ENCODE data around the gene CRISPLD2. TPM values are rescaled to one million over a fixed set of nuclear protein-coding genes. Genes with fewer than 3 reads are reported as not detected.
"Not testable (repeated sequence)": the region's sequence is repeated elsewhere in the genome, so short reads cannot be mapped to it uniquely, and the experiment has no call there.

Gene CRISPLD2
- total RNA-seq, 1 donor = 17.5 TPM

GRCh38 chr16:84825896-84826557 lies 6.2 kb downstream of the CRISPLD2 start:
- no peak overlapping the region for H3K4me3 ChIP-seq (ENCODE audit: low read length)
- no peaks in the 10 kb centered on the region for H3K27me3 ChIP-seq (ENCODE audit: insufficient read depth, low read length)
- no peaks in the 10 kb centered on the region for H3K9me3 ChIP-seq (ENCODE audit: low read depth, low read length)
- H3K4me1 ChIP-seq (ENCODE audit: insufficient read depth, low read length) = peaks cover 65% of the 10 kb centered on the region

GRCh38 chr16:84826558-84826941 lies 6.8 kb downstream of the CRISPLD2 start:
- no peaks in the 10 kb centered on the region for H3K9me3 ChIP-seq (ENCODE audit: low read depth, low read length)
- H3K4me1 ChIP-seq (ENCODE audit: insufficient read depth, low read length) = peaks cover 60% of the 10 kb centered on the region
- H3K27me3 ChIP-seq (ENCODE audit: insufficient read depth, low read length) = no peaks in the 10 kb centered on the region
- H3K4me3 ChIP-seq (ENCODE audit: low read length) = no peak overlapping the region

- H3K9me3 ChIP-seq (ENCODE audit: low read depth, low read length) = no peaks in the 10 kb centered on the region
- no peak overlapping the region for H3K4me3 ChIP-seq (ENCODE audit: low read length)
- H3K4me1 ChIP-seq (ENCODE audit: insufficient read depth, low read length) = peaks cover 54% of the 10 kb centered on the region
- no peaks in the 10 kb centered on the region for H3K27me3 ChIP-seq (ENCODE audit: insufficient read depth, low read length)
These were observed 7.4 kb downstream of the CRISPLD2 start for GRCh38 chr16:84827131-84827574.

- peaks cover 46% of the 10 kb centered on the region for H3K4me1 ChIP-seq (ENCODE audit: insufficient read depth, low read length)
- no peak overlapping the region for H3K4me3 ChIP-seq (ENCODE audit: low read length)
- no peaks in the 10 kb centered on the region for H3K27me3 ChIP-seq (ENCODE audit: insufficient read depth, low read length)
- no peaks in the 10 kb centered on the region for H3K9me3 ChIP-seq (ENCODE audit: low read depth, low read length)
These were observed 8.1 kb downstream of the CRISPLD2 start for GRCh38 chr16:84827897-84828296.

DNA sequence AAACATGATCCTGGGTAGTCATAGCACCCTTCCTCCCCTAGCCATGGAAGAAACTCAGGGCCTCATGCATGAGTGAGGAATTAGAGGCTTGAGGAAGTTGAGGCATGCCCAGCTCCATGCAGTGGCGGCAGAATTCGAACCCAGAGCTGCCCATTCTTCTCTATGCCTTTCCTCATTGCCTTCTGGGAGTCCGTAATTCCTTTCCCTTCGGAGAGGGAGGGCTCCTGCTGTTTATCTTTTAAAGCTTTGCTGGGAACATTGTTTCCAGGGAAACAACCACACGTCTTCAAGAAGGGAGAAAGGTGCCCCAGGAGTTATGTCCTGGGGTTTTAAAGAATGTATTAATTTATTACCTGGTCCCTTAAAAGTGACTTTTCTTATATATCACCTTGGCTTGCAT lies 8.5 kb downstream of the CRISPLD2 start:
- Histone ChIP-seq H3K4me1 (ENCODE audit: insufficient read depth, low read length) (peaks cover 42% of the 10 kb centered on the region), H3K9me3 (ENCODE audit: low read depth, low read length) (no peaks in the 10 kb centered on the region), H3K4me3 (ENCODE audit: low read length) (no peak overlapping the region), H3K27me3 (ENCODE audit: insufficient read depth, low read length) (no peaks in the 10 kb centered on the region)

DNA sequence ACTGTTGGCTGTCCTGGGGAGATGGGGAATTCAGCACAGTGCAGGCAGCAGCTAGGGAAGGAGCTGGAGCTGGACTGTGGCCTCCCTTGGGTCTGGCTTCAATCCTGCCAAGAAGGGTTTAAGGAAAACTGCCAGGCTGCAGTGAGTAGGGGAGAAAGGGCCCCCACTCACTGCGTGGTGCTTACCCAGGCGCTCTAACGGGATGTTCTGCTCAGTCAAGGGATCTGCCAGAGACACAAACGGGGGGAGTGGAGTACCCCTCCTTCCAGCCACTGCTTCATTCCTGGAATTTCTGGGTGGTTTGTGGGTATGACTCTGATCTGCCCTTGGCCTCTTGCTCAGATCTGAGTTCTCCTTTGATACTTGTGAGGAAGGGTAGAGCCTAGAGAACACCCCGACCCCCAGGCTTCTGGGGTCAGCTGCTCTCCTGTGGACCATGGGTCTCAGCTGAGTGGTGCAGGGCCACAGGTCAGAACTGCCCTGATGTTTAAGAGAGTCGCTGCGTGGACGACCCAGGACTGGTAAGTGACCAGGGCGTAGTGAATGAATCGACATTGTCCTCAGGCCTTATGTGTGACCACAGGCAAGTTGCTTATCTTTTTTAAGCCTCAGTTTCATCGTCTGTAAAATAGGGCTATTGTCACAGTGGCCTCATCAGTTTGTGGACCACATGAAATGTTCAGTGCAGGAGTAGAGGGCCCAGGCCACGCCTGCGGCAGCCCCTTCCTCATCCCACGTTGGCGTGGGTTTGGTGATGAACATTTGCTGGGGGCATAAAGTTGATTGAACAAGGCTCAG lies 9.6 kb downstream of the CRISPLD2 start:
- Histone ChIP-seq H3K9me3 (ENCODE audit: low read depth, low read length) (no peaks in the 10 kb centered on the region), H3K4me1 (ENCODE audit: insufficient read depth, low read length) (peaks cover 32% of the 10 kb centered on the region), H3K27me3 (ENCODE audit: insufficient read depth, low read length) (no peaks in the 10 kb centered on the region), H3K4me3 (ENCODE audit: low read length) (no peak overlapping the region)

GRCh38 chr16:84830765-84831384 lies 11.1 kb downstream of the CRISPLD2 start:
- Histone ChIP-seq H3K27me3 (ENCODE audit: insufficient read depth, low read length) (no peaks in the 10 kb centered on the region), H3K4me3 (ENCODE audit: low read length) (no peak overlapping the region), H3K4me1 (ENCODE audit: insufficient read depth, low read length) (peaks cover 20% of the 10 kb centered on the region), H3K9me3 (ENCODE audit: low read depth, low read length) (no peaks in the 10 kb centered on the region)

DNA sequence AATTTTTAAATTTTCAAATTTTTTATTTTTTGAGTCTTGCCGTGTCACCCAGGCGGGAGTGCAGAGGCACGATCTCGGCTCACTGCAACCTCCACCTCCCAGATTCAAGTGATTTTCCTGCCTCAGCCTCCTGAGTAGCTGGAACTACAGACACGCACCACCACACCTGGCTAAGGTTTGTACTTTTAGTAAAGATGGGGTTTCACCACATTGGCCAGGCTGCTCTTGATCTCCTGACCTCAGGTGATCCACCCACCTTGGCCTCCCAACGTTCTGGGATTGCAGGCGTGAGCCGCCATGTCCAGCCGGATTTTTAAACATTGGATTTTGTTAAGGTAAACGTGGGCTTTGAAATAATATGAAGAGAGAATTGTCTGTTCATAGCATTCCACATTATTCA lies 11.9 kb downstream of the CRISPLD2 start:
- H3K4me1 ChIP-seq (ENCODE audit: insufficient read depth, low read length) = peaks cover 12% of the 10 kb centered on the region
- not testable (repeated sequence) for H3K9me3 ChIP-seq (ENCODE audit: low read depth, low read length); H3K4me3 ChIP-seq (ENCODE audit: low read length); H3K27me3 ChIP-seq (ENCODE audit: insufficient read depth, low read length)

DNA sequence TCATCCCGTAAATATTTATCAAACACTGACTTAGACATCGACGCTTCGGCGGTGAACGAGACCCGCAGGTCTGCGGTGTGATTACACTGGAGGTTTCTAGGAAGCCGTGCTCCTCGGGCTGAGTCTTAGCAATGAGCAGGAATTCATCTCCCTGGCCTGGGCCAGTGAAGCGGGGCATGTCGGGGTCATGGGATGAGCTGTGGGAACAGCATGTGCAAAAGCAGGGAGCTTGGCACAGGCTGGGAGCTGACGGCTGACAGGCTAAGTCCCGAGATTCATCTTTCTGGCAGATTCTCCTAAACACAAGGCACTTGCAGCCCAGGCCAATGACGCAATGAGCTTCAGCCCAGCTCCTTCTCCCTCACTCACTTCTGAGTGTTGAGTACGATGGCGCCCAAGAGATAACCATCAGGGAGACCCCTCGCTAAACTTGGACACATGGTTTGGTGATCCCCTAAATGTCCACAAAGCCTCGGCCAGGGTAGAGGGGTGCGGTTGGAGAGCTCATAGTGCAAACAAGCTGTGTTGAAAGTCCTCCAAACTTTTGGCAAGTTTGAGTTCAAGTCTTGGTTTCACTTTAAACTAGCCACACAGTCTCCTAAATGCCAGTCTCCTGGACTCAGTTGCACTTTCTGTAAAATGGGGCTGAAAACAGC lies 12.8 kb downstream of the CRISPLD2 start:
- Histone ChIP-seq H3K4me1 (ENCODE audit: insufficient read depth, low read length) (peaks cover 5% of the 10 kb centered on the region), H3K9me3 (ENCODE audit: low read depth, low read length) (no peaks in the 10 kb centered on the region), H3K27me3 (ENCODE audit: insufficient read depth, low read length) (no peaks in the 10 kb centered on the region), H3K4me3 (ENCODE audit: low read length) (no peak overlapping the region)

DNA sequence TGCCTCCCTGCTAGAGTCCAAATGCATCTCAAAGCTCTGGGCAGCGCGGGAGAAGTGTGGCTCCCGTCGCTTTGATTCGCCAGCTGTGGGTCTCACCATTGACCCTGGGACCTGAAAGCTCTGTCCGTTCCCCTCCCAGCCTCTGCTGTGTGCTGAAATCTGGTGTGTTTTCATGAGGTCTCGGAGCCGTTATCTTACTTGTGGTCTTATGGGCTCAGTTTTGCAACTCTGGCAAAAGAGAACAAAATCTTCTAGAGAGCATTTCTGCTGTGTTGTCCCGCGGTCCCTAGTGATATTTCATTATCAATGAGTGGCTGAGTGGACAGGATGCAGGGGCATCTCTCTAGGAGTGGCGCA lies 13.3 kb downstream of the CRISPLD2 start:
- Histone ChIP-seq H3K27me3 (ENCODE audit: insufficient read depth, low read length) (no peaks in the 10 kb centered on the region), H3K4me3 (ENCODE audit: low read length) (no peak overlapping the region), H3K9me3 (ENCODE audit: low read depth, low read length) (no peaks in the 10 kb centered on the region), H3K4me1 (ENCODE audit: insufficient read depth, low read length) (no peaks in the 10 kb centered on the region)

- Histone ChIP-seq H3K27me3 (ENCODE audit: insufficient read depth, low read length) (no peaks in the 10 kb centered on the region), H3K4me3 (ENCODE audit: low read length) (no peak overlapping the region), H3K4me1 (ENCODE audit: insufficient read depth, low read length) (no peaks in the 10 kb centered on the region), H3K9me3 (ENCODE audit: low read depth, low read length) (no peaks in the 10 kb centered on the region)
These were observed 14.0 kb downstream of the CRISPLD2 start for GRCh38 chr16:84833542-84834402.

- no peak overlapping the region for H3K4me3 ChIP-seq (ENCODE audit: low read length)
- H3K27me3 ChIP-seq (ENCODE audit: insufficient read depth, low read length) = no peaks in the 10 kb centered on the region
- H3K9me3 ChIP-seq (ENCODE audit: low read depth, low read length) = no peaks in the 10 kb centered on the region
- H3K4me1 ChIP-seq (ENCODE audit: insufficient read depth, low read length) = no peaks in the 10 kb centered on the region
These were observed 14.6 kb downstream of the CRISPLD2 start for GRCh38 chr16:84834403-84834772.

- Histone ChIP-seq H3K9me3 (ENCODE audit: low read depth, low read length) (no peaks in the 10 kb centered on the region), H3K4me1 (ENCODE audit: insufficient read depth, low read length) (no peaks in the 10 kb centered on the region), H3K4me3 (ENCODE audit: low read length) (no peak overlapping the region), H3K27me3 (ENCODE audit: insufficient read depth, low read length) (no peaks in the 10 kb centered on the region)
These were observed 16.5 kb downstream of the CRISPLD2 start for GRCh38 chr16:84836234-84836647.

DNA sequence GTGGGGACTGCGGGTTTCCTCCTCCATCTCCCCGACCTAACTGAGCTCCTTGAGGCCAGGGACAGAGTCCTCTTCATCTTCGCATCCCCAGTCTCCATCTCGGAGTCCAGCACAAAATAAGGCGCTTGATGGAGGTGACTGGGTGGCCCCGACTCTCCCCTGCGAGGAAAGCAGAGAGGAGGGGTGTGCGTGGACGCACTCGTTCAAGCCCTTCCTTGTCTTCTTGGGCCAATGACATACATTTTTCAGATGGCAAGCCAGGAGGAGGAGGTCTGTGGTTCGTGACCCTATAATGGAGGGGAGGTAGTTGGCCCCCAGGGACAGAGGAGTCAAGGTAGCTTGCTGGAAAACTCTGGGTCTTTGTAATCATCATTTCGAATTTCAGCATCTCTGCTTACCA lies 17.2 kb downstream of the CRISPLD2 start:
- H3K4me1 ChIP-seq (ENCODE audit: insufficient read depth, low read length) = no peaks in the 10 kb centered on the region
- H3K9me3 ChIP-seq (ENCODE audit: low read depth, low read length) = no peaks in the 10 kb centered on the region
- no peak overlapping the region for H3K4me3 ChIP-seq (ENCODE audit: low read length)
- peaks cover 3% of the 10 kb centered on the region for H3K27me3 ChIP-seq (ENCODE audit: insufficient read depth, low read length)

Data from mononuclear cell (primary cell).